Liver (tissue), 9 donors: ENCODE data around the gene CLIC5. TPM values are rescaled to one million over a fixed set of nuclear protein-coding genes. Genes with fewer than 3 reads are reported as not detected.

ENCODE experiments used
- DNase-seq: peaks from one replicate; pipeline ENCODE4 v3.0.0-alpha.2; 2017; ENCODE audit warnings: low spot score
- H3K27ac ChIP-seq, 2 donors: one replicate each; pipeline ENCODE4 v1.7.0; 2013; ENCODE audit warnings: inconsistent platforms in 2 of 2, low read length in 2 of 2, control low read depth in 1 of 2, low read depth in 1 of 2, mild to moderate bottlenecking in 1 of 2
- H3K27me3 ChIP-seq, 4 donors: one replicate each; pipeline versions ENCODE4 v1.6.1 to v1.7.0; 2013; ENCODE audit warnings: low read length in 3 of 4, inconsistent platforms in 1 of 4, mild to moderate bottlenecking in 1 of 4, moderate library complexity in 1 of 4; ENCODE audit not compliant: control insufficient read depth in 4 of 4, insufficient read depth in 4 of 4
- H3K36me3 ChIP-seq, 4 donors: one replicate each; pipeline versions ENCODE4 v1.6.1 to v1.7.0; 2013; ENCODE audit warnings: low read length in 3 of 4, mild to moderate bottlenecking in 3 of 4, low read depth in 1 of 4, moderate library complexity in 1 of 4; ENCODE audit not compliant: control insufficient read depth in 4 of 4, insufficient read depth in 3 of 4
- H3K4me1 ChIP-seq, 4 donors: one replicate each; pipeline versions ENCODE4 v1.6.1 to v1.7.0; 2013; ENCODE audit warnings: low read length in 3 of 4, mild to moderate bottlenecking in 3 of 4, moderate library complexity in 1 of 4; ENCODE audit not compliant: control insufficient read depth in 4 of 4, insufficient read depth in 4 of 4
- H3K4me3 ChIP-seq, 3 donors: one replicate each; pipeline versions ENCODE4 v1.6.1 to v1.7.0; 2013; ENCODE audit warnings: low read length in 3 of 3, control low read depth in 1 of 3, low read depth in 1 of 3, mild to moderate bottlenecking in 1 of 3
- H3K9ac ChIP-seq, 2 donors: one replicate each; pipeline ENCODE4 v1.7.0; 2013; ENCODE audit warnings: low read length in 2 of 2, mild to moderate bottlenecking in 2 of 2, moderate library complexity in 2 of 2, control low read depth in 1 of 2, low read depth in 1 of 2
- H3K9me3 ChIP-seq, 4 donors: one replicate each; pipeline versions ENCODE4 v1.6.1 to v1.7.0; 2013; ENCODE audit warnings: low read length in 3 of 4; ENCODE audit not compliant: control insufficient read depth in 4 of 4
- ATF3 ChIP-seq: IDR thresholded peaks from 2 replicates; pipeline ENCODE4 v1.6.1; 2016; ENCODE audit warnings: antibody characterized with exemption
- EGR1 ChIP-seq, 2 donors: IDR thresholded peaks; 2 replicates each; pipeline ENCODE4 v1.6.1; 2016 to 2018; ENCODE audit warnings: antibody characterized with exemption in 2 of 2, low read depth in 2 of 2
- FOXA1 ChIP-seq: IDR thresholded peaks from 2 replicates; pipeline ENCODE4 v1.6.1; 2016; ENCODE audit warnings: antibody characterized with exemption
- FOXA2 ChIP-seq: IDR thresholded peaks from 2 replicates; pipeline ENCODE4 v1.6.1; 2016; ENCODE audit warnings: antibody characterized with exemption
- GABPA ChIP-seq, 2 donors: IDR thresholded peaks in 1 of 2; conservative IDR thresholded peaks in 1 of 2; 2 replicates each; pipeline ENCODE4 v1.6.1; 2016; ENCODE audit warnings: antibody characterized with exemption in 2 of 2, mild to moderate bottlenecking in 1 of 2, moderate library complexity in 1 of 2
- HNF4A ChIP-seq, 2 donors: conservative IDR thresholded peaks; 2 replicates each; pipeline ENCODE4 v1.6.1; 2016; ENCODE audit warnings: antibody characterized with exemption in 2 of 2, mild to moderate bottlenecking in 2 of 2
- HNF4G ChIP-seq: IDR thresholded peaks from 2 replicates; pipeline ENCODE4 v1.6.1; 2016; ENCODE audit warnings: antibody characterized with exemption
- JUND ChIP-seq, 2 donors: IDR thresholded peaks; 2 replicates each; pipeline ENCODE4 v1.6.1; 2016; ENCODE audit warnings: antibody characterized with exemption in 2 of 2
- MAX ChIP-seq: IDR thresholded peaks from 2 replicates; pipeline ENCODE4 v1.6.1; 2016; ENCODE audit warnings: antibody characterized with exemption
- NR2F2 ChIP-seq: IDR thresholded peaks from 2 replicates; pipeline ENCODE4 v1.6.1; 2016; ENCODE audit warnings: antibody characterized with exemption
- RAD21 ChIP-seq, 2 donors: IDR thresholded peaks; 2 replicates each; pipeline ENCODE4 v1.6.1; 2016; ENCODE audit warnings: antibody characterized with exemption in 2 of 2, mild to moderate bottlenecking in 2 of 2
- RXRA ChIP-seq, 2 donors: IDR thresholded peaks; 2 replicates each; pipeline ENCODE4 v1.6.1; 2017 to 2018; ENCODE audit warnings: antibody characterized with exemption in 2 of 2, mild to moderate bottlenecking in 1 of 2
- SP1 ChIP-seq: IDR thresholded peaks from 2 replicates; pipeline ENCODE4 v1.6.1; 2018; ENCODE audit warnings: antibody characterized with exemption, mild to moderate bottlenecking
- TAF1 ChIP-seq: conservative IDR thresholded peaks from 2 replicates; pipeline ENCODE4 v1.6.1; 2016; ENCODE audit warnings: antibody characterized with exemption, mild to moderate bottlenecking
- YY1 ChIP-seq: IDR thresholded peaks from 2 replicates; pipeline ENCODE4 v1.6.1; 2016; ENCODE audit warnings: antibody characterized with exemption, mild to moderate bottlenecking
- ZBTB33 ChIP-seq: IDR thresholded peaks from 2 replicates; pipeline ENCODE4 v1.6.1; 2016; ENCODE audit warnings: antibody characterized with exemption
- WGBS: extraction: QIAGEN DNeasy Blood & Tissue Kit; methylation state at CpG from one replicate; pipeline ENCODE4 v1.1.7; 2013; 5-methylcytosine and 5-hydroxymethylcytosine counted together
- polyA plus RNA-seq, 2 donors: library from polyadenylated mRNA; stranded (reverse) in 1 of 2; unstranded in 1 of 2; fragments of 200-250 nt in 1 of 2; fragments of >200 nt in 1 of 2; fragmentation: Nextera tagmentation in 1 of 2; extraction: Ambion mirVana in 1 of 2; gene quantifications; one replicate each; pipeline versions ENCODE4 v1.2.1 to v1.2.3, GENCODE V29; 2013 to 2015
- total RNA-seq, 2 donors: library from RNA; depleted of rRNA; stranded (reverse); fragments of >200 nt; gene quantifications; one replicate each; pipeline ENCODE4 v1.2.3, GENCODE V29; 2014
- donor health status: healthy.
- donor health status: healthy.
- donor health status: healthy.
- donor health status: healthy.
- donor health status: healthy.

The CLIC5 gene
- total and polyA plus RNA-seq, 4 donors = 0.05 to 0.33 (median 0.14) TPM

- no peak overlapping the region for H3K9ac ChIP-seq
- WGBS = 79% methylated on average over 2 of the region's 2 CpGs
- no peak for DNase-seq
These were observed 10.6 kb upstream of the CLIC5 start for GRCh38 chr6:46026307-46026706.

GRCh38 chr6:46025573-46025972, 9.9 kb upstream of the CLIC5 start:
- no peaks in the 10 kb centered on the region for H3K9me3 ChIP-seq
- H3K9ac ChIP-seq = no peak overlapping the region
- no peak for TF ChIP-seq MAX
- TF ChIP-seq FOXA2 = no peak
- no peak for TF ChIP-seq EGR1 (IDR thresholded peaks at IDR 0.05; ENCODE audit: low read depth in 2 of 2)
- TF ChIP-seq ATF3 = no peak
- TF ChIP-seq RAD21 (IDR thresholded peaks at IDR 0.05) = no peak
- TF ChIP-seq RXRA (IDR thresholded peaks at IDR 0.05) = no peak
- TF ChIP-seq ZBTB33 = no peak
- TF ChIP-seq HNF4G = no peak
- no peak for TF ChIP-seq YY1
- no peak for TF ChIP-seq TAF1
- no peak overlapping the region for H3K27ac ChIP-seq
- no peaks in the 10 kb centered on the region for H3K36me3 ChIP-seq
- peaks cover 0 to 3% (median 0%) of the 10 kb centered on the region in 4 donors for H3K27me3 ChIP-seq
- H3K4me1 ChIP-seq = peaks cover 1 to 8% (median 6%) of the 10 kb centered on the region in 4 donors
- WGBS = 89% methylated on average over 4 of the region's 4 CpGs
- H3K4me3 ChIP-seq = no peak overlapping the region
- no peak for DNase-seq

More at GRCh38 chr6:46026307-46026706, 10.6 kb upstream of the CLIC5 start:
- no peaks in the 10 kb centered on the region for H3K36me3 ChIP-seq
- H3K9me3 ChIP-seq = no peaks in the 10 kb centered on the region
- peaks cover 1 to 8% (median 6%) of the 10 kb centered on the region in 4 donors for H3K4me1 ChIP-seq
- H3K27ac ChIP-seq = no peak overlapping the region
- TF ChIP-seq EGR1 (IDR thresholded peaks at IDR 0.05; ENCODE audit: low read depth in 2 of 2) (no peak), JUND (IDR thresholded peaks at IDR 0.05) (no peak), SP1 (no peak), ZBTB33 (no peak), MAX (no peak), HNF4A (conservative IDR thresholded peaks at IDR 0.05) (no peak), TAF1 (no peak), NR2F2 (no peak), ATF3 (no peak), GABPA (IDR thresholded peaks at IDR 0.05 in 1 of 2, conservative IDR thresholded peaks at IDR 0.05 in 1 of 2) (no peak), RAD21 (IDR thresholded peaks at IDR 0.05) (no peak), YY1 (no peak), FOXA1 (no peak), RXRA (IDR thresholded peaks at IDR 0.05) (no peak), HNF4G (no peak)
- H3K4me3 ChIP-seq = no peak overlapping the region
- peaks cover 0 to 3% (median 0%) of the 10 kb centered on the region in 4 donors for H3K27me3 ChIP-seq
